ENCODE results near the gene CMSS1.

DNA sequence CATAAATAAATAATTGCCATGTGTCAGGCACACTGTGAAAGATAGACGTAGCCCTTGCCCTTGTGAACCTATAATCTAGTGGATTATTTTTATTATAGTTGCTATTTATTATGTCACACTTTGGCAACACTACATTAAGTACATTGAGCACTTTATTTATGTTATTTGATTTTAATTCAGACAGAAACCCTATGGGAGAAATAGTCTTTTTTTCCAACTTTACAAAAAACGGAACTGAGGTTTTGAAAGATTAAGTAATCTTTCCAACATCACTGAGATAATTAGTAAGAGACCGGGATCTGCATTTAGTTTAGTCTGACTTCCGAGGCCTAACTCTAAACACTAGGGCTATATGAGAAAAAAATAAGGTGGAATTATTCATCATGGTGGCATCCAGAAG, 299.4 kb downstream of the CMSS1 start:
- TF ChIP-seq POLR2A (IDR thresholded peaks at IDR 0.05; ENCODE audit: low read length) = no peak
- TF ChIP-seq TP53 (CRISPR knock-in tag; IDR thresholded peaks at IDR 0.05) = no peak
- TF ChIP-seq, protein P1, sequence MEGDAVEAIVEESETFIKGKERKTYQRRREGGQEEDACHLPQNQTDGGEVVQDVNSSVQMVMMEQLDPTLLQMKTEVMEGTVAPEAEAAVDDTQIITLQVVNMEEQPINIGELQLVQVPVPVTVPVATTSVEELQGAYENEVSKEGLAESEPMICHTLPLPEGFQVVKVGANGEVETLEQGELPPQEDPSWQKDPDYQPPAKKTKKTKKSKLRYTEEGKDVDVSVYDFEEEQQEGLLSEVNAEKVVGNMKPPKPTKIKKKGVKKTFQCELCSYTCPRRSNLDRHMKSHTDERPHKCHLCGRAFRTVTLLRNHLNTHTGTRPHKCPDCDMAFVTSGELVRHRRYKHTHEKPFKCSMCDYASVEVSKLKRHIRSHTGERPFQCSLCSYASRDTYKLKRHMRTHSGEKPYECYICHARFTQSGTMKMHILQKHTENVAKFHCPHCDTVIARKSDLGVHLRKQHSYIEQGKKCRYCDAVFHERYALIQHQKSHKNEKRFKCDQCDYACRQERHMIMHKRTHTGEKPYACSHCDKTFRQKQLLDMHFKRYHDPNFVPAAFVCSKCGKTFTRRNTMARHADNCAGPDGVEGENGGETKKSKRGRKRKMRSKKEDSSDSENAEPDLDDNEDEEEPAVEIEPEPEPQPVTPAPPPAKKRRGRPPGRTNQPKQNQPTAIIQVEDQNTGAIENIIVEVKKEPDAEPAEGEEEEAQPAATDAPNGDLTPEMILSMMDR (IDR thresholded peaks at IDR 0.05) = no peak
- no peak for TF ChIP-seq RAD21 (conservative IDR thresholded peaks at IDR 0.05 in 1 of 2, IDR thresholded peaks at IDR 0.05 in 1 of 2)
- no peak for TF ChIP-seq EP300 (IDR thresholded peaks at IDR 0.05)
- TF ChIP-seq MAFK (IDR thresholded peaks at IDR 0.05; ENCODE audit: partially characterized antibody) = no peak
- no peak for TF ChIP-seq JUN (IDR thresholded peaks at IDR 0.05)
- TF ChIP-seq NR3C1 (IDR thresholded peaks at IDR 0.05) = no peak
- no peak for TF ChIP-seq JUNB (IDR thresholded peaks at IDR 0.05)
- TF ChIP-seq MAZ (IDR thresholded peaks at IDR 0.05; ENCODE audit: borderline replicate concordance, low read depth, low read length) = no peak
- no peak for TF ChIP-seq KDM5A (IDR thresholded peaks at IDR 0.05)
- TF ChIP-seq FOSL2 (IDR thresholded peaks at IDR 0.05) = no peak
- no peak for TF ChIP-seq FOSL2 (CRISPR knock-in tag; IDR thresholded peaks at IDR 0.05)

All from A549 (cell line).